Activated CD4-positive, alpha-beta T cell treated with anti-CD3 and anti-CD28 coated beads, Interleukin-2, Interleukin-4, amounts not matched to agents 100 ng/mL and 50 ng/mL, durations not matched to agents 16 hours and 8 hours (primary cell): ENCODE results near the gene DHX16.
"Not testable (repeated sequence)": the region's sequence is repeated elsewhere in the genome, so short reads cannot be mapped to it uniquely, and the experiment has no call there.

Experiments
- DNase-seq: peaks from one replicate; pipeline ENCODE4 v3.0.0-alpha.2; 2020; ENCODE audit warnings: low spot score

The DHX16 gene

DNA sequence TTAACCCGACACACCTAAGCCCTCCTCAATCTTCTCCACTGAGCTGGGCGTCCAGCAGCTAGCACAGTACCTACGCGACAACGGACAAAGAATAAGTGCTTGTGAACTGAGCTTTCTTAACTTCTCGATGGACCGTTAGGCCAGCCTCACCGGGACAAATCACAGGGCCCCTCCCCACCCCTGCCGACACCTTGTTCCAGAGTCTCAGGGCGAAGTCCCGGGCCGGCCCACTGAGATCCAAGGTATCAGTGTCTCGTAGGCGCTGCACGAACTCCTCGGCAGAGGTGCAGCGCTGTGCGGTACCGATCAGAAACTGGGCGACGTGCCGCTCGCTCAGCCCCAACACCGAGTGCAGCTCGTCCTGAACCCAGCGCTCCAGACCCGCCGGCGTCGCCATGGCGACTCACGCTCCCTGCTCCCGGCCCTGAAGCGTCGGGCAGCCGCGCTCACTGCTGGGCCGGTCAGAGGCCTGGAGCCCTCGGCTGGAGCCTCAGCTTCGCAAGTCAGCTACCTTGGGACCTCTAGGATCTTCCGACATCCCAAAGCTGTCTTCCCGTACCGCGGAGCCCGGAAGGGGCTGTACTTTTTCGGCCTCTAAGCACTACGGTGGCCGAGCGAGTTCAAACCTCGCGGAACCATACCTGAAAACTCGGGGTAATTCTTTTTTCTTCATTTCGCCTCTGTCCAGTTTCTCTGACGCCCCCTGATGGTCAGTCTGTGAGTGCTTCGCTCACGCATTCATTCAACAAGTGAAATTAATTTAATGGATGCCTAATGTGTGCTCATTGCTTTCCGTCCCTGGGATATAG is at the start of gene DHX16:
TSS of gene DHX16 (minus strand) at position 562 of the 809 bp plus-strand sequence. CDS start at position 397, 165 bp downstream.
- peak; percentile 96 for DNase-seq

DNA sequence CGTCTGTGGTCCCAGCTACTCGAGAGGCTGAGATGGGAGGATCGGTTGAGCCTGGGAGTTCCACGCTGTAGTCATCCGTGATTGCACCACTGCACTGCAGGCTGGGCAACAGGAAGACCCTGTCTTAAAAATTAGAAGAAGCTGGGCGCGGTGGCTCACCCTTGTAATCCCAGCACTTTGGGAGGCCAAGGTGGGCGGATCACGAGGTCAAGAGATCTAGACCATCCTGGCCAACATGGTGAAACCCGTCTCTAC is 49.1 kb upstream of the DHX16 start:
- DNase-seq, result not testable (repeated sequence)

DNA sequence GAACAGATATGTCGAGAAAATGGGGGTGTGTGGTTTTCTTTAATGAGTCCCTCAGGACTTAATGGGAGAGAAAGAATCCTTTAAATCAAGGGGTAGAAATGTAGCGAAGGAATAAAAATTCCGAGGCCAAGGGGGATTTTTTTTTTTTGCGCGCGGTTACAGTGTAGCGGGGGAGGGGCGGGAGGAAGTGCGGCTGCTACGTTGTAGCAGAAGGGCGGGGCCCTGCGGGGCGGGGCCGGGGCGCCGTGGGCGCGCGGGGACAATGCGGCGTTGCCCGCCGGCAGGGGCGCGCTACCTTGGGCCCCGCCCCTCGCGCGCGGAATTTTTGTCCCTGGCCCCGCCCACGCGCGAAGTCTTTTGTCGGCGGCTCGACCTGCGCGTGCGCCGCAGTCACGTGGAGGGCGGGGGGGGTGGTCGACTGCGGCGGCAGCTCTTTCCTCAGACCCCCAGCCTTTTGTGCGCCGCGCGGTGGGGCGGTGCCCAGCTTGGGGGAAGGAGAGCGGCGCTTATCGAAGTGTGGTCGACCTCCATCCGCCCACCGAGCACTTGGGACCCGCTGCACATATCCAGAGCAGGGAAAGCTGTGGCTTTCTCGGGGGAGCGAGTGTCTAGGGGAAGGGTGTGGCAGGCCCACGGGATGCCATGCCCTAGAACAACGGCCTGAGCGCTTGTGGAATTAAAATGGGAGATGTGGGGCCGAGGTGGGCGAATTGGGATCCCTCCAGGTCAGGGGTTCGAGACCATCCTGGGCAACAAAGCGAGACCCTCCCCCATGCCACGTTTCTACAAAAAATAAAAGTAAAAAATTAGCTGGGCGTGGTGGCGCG is 48.6 kb upstream of the DHX16 start:
- DNase-seq, result peak; percentile 94

DNA sequence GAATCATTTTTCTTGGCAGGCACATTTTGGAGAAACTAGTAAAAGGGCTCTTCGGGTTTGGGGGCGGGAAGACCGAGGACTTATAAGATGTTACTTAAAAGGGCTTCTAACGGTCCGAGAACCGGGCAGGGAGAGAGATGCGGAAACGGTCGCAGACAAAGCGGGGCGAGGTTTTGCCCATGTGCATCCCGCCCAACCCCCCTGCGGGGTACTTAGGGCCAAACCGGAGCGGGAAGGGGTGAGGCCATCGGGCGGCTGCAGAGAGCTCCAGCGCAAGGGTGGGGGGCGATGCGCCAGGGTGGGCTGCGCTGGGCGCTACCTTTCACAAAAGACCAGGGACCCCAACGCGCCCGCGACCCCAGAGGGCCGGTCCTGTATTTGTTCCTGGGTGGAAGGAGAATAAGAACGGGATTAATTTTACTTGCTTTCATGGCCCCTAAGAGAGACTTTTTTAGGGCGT is 48.0 kb upstream of the DHX16 start:
- peak; percentile 68 for DNase-seq

DNA sequence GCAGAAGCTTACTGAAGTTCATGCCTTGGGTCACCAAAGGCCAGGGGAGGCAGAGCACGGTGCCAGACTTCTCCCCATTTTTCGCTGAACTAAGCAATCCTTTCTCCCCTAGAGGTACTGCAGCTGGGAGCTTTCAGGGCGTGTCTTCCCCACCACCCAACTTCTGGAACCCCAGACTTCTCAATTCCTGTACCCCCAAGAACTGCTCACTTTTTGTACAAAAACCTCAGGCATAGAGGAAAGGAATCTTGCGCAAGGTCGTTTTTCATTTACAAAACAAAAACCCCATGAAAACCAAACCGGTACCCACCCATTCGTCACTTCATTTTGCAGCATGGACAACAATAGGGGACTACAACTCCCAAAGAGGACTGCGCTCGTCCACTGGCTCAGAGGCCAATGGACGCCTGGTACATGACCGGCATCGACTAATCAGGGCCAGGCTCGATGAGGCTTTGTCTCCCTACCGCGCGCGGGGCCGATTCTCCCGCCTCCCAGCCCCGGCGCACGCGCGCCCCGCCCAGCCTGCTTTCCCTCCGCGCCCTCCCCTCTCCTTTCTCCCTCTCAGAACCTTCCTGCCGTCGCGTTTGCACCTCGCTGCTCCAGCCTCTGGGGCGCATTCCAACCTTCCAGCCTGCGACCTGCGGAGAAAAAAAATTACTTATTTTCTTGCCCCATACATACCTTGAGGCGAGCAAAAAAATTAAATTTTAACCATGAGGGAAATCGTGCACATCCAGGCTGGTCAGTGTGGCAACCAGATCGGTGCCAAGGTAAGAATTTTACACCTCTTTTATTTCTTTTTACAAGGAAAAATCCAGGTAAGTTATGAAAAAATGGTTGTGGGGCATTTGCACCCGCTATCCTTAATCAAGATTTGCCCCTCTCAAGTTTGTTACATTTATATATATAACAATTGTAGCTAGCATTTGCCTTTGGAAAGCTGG is 47.3 kb upstream of the DHX16 start, which contains the start of gene TUBB:
TSS of gene TUBB (plus strand) at position 562 of the 947 bp plus-strand sequence. CDS start at position 717, 155 bp downstream.
- peak; percentile 98 for DNase-seq

DNA sequence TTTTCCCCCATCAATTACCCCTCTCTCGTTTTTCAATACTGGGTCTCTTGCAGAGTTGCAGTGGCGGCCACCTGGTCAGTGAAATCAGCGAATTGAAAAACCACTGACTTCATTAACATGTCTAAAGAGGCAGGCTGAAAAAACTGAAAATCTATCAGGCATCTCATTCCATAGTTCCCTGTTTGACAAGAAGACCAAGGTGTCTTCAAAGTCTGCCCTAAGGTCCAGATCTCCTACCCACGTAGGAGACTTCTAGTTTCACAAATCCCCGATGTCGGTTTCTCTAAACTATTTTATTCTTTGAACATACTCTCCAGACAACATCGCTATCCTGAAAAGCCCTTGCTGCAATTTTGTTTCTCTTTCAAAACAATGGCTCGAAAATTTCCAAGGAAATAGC is 46.5 kb upstream of the DHX16 start:
- DNase-seq, result no peak

DNA sequence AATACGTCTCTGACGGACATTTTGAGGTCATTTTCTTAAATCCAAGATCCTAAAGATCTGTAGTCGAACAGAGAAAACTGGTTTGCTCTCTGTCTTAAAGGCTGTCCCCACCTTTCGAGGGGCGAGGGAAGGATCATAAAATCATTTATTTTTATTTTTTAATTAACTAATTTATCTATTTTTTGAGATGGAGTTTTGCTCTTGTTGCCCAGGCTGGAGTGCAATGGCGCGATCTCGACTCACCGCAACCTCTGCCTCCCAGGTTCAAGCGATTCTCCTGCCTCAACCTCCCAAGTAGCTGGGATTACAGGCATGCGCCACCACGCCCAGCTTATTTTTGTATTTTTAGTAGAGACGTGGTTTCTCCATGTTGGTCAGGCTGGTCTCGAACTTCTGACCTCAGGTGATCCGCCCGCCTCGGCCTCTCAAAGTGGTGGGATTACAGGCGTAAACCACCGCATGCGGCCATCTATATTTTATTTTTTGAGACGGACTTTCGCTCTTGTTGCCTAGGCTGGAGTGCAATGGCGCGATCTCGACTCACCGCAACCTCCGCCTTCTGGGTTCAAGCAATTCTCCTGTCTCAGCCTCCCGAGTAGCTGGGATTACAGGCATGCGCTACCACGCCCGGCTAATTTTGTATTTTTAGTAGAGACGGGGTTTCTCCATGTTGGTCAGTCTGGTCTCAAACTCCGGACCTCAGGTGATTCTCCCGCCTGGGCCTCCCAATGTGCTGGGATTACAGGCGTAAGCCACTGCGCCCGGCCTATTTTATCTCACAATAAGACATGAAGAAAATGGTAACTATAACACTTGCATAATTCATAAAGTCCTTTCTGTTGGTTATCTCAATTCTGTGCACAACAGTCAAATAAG is 45.3 kb upstream of the DHX16 start:
- DNase-seq, result not testable (repeated sequence)

DNA sequence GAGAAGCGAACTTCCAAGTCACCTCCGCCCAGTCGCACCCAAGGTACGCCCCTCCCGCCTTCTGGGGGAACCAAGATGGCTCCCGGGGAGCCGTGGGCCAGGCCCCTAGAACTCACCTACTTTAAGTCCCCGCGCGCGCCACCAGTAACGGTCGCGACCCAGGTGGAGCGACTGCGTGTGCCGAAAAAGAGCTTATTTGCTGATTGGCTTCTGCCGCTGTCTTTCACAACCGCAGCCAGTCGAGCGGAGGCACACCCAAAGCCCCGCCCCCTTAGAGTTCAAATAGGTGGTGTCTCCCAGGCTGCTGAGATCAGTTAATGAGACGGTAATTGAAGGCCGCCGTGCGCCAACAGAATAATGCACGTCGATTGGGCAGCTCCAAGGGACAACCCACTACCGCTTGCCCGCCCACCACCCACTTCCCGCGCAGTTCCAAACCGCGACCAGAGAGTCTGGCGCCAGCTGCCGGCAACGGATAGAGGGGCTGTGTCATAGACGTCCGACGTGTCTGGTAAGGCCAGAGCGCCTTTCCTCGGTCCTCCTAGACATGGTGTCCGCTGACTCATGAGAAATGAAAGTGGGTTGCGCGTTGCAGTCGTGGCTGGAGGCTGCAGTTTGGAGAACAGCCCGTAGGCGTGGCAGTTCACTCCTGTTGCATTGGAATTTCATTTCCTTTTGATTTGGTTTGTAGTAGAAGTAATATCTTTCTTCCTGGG is 44.5 kb upstream of the DHX16 start, which contains the start of gene MDC1:
TSS of gene MDC1 (minus strand) at position 153 of the 716 bp plus-strand sequence. CDS start 2,106 bp downstream, outside the sequence.
- DNase-seq, result peak; percentile 100

DNA sequence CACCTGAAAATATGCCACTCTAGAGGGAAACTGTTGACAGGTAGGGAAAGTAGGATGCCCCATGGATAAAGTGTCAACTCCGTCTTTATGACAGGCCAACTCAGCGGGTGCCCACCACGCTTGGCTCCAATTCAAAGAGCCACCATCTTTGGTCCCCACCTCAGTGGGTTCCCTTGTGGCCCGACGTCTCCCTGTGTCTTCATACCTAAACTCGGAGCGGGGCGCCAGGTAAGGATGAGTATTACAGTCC is 44.0 kb upstream of the DHX16 start:
- no peak for DNase-seq

DNA sequence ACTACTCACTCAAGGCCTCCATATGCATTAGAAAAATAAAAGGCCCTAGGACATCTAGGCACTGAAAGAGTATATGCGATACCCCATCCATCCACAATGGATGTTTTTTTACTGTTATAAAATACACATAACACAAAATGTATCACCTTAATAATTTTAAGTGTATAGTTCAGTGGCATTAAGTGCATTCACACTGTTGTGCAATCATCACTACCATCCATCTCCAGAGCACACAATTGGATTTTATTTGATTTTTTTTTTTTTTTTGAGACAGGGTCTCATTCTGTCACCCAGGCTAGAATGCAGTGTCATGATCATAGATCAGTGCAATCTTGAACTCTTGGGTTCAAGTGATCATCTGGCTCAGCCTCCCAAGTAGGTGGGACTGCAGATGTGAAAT is 41.5 kb upstream of the DHX16 start:
- no peak for DNase-seq

DNA sequence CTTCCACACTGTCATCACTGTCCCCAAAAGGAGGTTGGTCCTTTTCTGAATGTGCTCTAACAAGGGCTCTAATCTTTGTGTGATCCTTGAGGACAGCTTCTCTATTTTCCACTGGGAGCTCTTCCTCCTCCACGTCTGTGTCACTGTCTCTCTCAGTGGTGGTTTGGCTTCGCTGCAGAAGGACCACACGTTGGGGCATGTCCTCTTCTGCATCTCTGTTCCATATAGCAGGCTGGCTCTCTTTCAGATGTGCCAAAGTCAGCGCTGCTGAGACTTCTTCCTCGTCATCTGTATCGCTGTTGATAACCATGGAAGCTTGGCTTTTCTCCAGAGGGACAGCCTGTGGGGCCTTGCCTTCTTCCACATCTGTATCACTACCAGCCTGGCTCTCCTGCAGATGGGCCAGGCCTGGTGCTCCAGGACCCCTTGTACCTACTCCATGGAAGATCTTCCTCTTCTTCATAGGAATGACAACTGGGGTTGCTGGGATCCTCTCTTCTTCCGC is 39.7 kb upstream of the DHX16 start:
- DNase-seq, result no peak

DNA sequence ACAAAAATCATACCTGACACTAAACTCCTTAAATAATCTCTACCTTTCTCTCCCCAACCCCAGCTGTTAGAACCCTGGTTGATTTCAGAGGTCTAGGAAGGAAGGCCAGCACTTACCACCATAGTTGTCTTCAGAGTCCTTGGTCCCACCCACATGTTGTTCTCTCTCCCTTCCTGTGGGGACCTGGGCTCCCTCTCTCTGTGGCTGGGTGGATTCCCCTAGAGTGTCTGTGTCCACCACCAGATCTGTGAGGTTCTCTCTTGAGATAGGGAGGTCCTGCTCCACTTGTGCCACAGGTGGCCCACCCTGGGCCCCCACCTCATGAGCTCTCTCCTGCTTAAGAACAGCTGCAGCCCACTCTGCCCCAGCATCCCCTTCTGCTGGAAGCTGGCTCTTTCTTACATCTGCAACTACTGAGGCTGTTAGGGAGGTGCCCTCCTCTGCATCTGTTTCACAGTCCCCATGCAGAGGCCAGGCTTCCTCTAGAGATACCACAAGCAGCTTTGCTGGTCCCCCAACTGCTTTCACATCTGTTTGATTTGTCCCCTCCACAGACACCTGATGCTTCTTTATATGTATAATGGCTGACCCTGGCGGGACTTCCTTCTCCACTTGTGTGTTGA is 39.1 kb upstream of the DHX16 start:
- DNase-seq, result no peak

DNA sequence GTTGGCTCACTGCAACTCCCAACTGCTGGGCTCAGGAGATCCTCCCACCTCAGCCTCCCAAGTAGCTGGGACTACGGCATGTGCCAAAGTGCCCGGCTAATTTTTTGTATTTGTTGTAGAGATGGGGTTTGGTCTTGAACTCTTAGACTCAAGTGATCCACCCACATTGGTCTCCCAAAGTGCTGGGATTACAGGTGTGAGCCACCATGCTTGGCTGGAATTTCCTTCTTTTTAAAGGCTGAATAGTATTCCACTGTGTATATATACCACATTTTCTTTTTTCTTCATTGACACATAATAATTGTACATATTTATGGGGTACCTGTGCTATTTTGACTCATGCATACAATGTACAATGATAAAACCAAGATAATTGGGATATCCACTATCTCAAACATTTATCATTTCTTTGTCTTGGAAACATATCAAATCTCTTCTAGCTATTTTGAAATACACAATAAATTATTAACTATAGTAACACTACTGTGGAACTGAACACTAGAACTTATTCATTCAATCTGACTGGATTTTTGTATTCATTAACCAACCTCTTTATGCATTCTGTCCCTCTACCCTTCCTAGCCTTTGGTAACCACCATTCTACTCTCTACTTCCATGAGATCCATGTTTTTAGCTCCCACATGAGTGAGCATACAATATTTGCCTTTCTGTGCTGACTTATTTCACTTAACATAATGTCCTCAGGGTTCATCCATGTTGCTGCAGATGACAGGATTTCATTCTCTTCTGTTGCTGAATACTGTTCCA is 36.5 kb upstream of the DHX16 start:
- DNase-seq, result no peak

DNA sequence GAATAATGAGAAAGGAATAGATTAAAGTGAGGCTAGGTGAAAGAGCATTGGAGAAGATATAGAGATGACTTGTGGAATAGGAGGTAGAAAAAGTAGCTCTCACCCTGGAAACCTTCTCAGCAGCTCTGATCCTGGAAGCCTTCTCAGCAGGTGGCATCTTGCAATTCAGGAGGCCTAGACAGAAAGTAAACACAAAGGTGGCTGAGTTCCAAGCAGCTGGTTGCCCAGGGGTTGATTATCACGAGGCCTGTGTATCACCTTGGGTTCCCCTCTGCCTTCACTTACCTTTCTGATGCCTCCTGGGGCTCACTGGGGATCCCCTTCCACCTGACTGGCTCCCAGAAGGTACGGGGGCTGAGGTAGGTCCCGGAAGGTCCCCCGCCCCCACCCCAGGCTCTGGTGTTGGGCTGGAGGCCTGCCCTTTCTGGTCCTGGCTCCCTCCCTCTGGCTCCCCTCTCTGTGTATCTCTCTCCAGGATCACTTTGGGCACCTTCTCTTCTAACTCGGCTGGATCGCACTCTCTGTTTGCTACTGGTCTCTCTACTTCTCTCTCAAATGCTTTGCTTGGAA is 34.6 kb upstream of the DHX16 start:
- no peak for DNase-seq

DNA sequence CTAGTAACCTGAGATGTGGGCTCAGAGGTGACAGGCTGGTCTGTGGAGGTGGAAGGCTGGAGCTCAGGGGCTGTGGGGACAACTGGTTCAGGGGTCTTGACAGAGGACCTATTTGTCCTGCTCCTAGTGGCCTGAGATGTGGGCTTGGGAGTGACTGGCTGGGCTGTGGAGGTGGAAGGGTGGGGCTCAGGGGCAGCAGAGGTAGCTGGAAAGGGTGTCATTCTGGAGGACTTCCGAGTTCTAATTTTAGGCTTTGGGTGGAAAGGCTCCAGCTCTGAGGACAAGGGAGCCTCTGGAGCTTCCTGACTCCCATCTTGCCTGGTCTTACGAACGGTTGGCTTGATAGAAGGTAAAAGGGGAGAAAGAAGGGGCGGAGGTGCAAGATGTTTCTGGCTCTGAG is 32.8 kb upstream of the DHX16 start:
- DNase-seq, result no peak

DNA sequence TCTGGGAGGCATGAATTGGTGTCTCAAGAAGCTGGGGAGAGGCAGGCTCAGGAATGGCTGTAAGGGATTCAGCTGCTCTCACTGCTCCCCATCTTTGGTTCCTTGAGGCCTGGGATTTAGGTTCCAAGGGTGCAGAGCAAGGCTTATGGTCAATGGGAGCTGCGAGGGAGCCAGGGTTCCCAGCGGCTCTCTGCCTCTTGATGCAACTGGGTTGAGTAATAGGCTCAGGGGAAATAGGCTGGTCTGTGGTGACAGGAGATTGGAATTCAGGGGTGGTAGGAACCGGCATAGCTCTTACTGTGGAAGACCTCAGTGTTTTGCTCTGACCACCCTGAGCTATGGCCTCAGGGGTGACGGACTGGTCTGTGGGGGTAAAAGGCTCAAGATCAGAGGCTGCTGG is 31.0 kb upstream of the DHX16 start:
- DNase-seq, result no peak

DNA sequence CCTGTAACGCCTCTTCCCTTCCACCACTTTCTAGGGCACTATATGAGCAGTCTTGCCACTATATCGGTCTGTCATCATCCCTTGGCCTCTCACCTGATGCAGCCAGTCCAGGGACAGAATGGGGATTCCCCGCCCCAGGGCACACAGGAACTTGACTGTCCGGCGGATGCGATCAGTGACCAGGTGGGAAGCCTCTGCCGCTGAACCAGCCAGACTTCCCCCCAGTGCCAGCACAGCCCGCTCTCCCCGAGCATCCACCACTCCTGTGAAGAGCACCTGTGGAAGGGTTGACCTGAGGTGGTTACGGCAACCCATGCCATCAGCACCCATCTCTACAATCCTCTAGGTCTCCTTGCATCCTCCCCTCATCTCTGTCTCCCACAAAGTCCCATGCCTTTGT is 30.2 kb upstream of the DHX16 start:
- no peak for DNase-seq

DNA sequence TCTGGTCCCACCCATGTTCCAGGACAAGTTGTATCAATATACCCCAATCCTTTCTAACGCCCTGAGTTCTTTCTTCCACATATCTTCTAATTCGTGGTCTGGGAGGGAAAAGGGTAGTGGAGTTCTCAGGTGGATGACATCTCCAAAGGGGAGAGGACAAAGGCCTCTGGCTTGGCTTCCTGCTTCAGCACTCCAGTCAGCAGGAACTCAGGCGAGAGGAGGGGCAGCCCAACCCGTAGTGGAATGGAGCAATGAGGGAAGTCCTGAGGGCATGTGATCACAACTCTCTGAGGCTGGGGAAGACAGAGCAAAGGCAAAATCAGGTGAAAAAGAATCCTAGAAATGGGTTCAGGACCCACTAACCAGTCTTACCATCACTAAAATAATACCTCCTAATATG is 27.5 kb upstream of the DHX16 start:
- no peak for DNase-seq

DNA sequence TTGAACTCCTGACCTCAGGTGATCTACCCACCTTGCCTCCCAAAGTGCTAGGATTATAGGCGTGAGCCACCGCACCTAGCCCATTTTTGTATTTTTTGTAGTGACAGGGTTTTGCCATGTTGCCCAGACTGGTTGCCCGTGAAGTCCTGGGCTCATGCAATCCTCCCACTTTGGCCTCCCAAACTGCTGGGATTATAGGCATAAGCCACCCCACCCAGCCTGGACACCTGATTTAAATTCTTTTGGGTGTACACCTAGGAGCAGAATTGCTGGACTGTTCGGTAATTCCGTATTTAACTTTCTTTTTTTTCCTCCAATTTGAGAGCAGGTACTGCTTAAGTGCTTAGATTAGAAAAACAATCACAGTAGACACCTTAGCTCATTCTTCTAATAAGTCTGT is 23.6 kb upstream of the DHX16 start:
- no peak for DNase-seq
